Measurements from ENCODE around the gene ODAD2. TPM values are rescaled to one million over a fixed set of nuclear protein-coding genes. Genes with fewer than 3 reads are reported as not detected.

Gene ODAD2
- total and polyA plus RNA-seq, 2 donors (not counting 1 experiment from before 2014, with no cell fraction given): not detected

GRCh38 chr10:28012990-28013515 lies 14.2 kb upstream of the ODAD2 start:
- H3K9me3 Mint-ChIP-seq (ENCODE audit: insufficient read depth): no peaks in the 10 kb centered on the region
- ATAC-seq (ENCODE audit: low read depth): no peak
- H2AFZ ChIP-seq (ENCODE audit: insufficient read depth, low read depth, low read length, poor library complexity, severe bottlenecking): no peak overlapping the region
- no peak overlapping the region for H3K4me2 ChIP-seq (replicated peaks; ENCODE audit: low read depth, low read length, poor library complexity, severe bottlenecking)
- no peak overlapping the region for H3K4me3 ChIP-seq (ENCODE audit: control extremely low read depth in 1 of 5, extremely low read depth in 1 of 5, insufficient read depth in 1 of 5, low read depth in 2 of 5, low read length in 4 of 5)
- H3K27ac ChIP-seq (ENCODE audit: low read length in 2 of 2): no peak overlapping the region
- no peaks in the 10 kb centered on the region for H3K27me3 ChIP-seq (replicated peaks in 1 of 4; ENCODE audit: control extremely low read depth in 1 of 4, control insufficient read depth in 3 of 4, insufficient read depth in 4 of 4, low read length in 3 of 4)
- no peak overlapping the region for H3K9ac ChIP-seq (ENCODE audit: low read length)
- intact Hi-C loops (cut with micrococcal nuclease): no loop called here
- H3K9me3 ChIP-seq (ENCODE audit: control extremely low read depth in 1 of 3, control insufficient read depth in 2 of 3, insufficient read depth in 1 of 3, low read length in 2 of 3): no peaks in the 10 kb centered on the region
- H3K4me3 Mint-ChIP-seq: no peak overlapping the region
- DNase-seq: no peak
- no peaks in the 10 kb centered on the region for H3K36me3 ChIP-seq (replicated peaks in 1 of 2; ENCODE audit: control extremely low read depth in 1 of 2, control insufficient read depth in 1 of 2, extremely low read depth in 1 of 2, insufficient read depth in 2 of 2, low read length in 1 of 2)
- H3K4me1 Mint-ChIP-seq: no peaks in the 10 kb centered on the region
- H4K20me1 ChIP-seq (ENCODE audit: control insufficient read depth, insufficient read depth, low read length, poor library complexity, severe bottlenecking): no peaks in the 10 kb centered on the region
- TF ChIP-seq CTCF (IDR thresholded peaks at IDR 0.05): no peak
- TF ChIP-seq EZH2 (IDR thresholded peaks at IDR 0.05; ENCODE audit: borderline replicate concordance, insufficient read depth, low read depth, low read length, poor library complexity, severe bottlenecking): no peak
- ChIA-PET POLR2A (no interaction called here), CTCF (no interaction called here)
- H3K4me1 ChIP-seq (ENCODE audit: control insufficient read depth in 2 of 2, insufficient read depth in 2 of 2, low read length in 2 of 2): no peaks in the 10 kb centered on the region
- peaks cover 4% of the 10 kb centered on the region for H3K27me3 Mint-ChIP-seq
- no peaks in the 10 kb centered on the region for H3K79me2 ChIP-seq (ENCODE audit: control insufficient read depth, insufficient read depth, low read length)
- no peak overlapping the region for H3K27ac Mint-ChIP-seq
- no CpG with 5 or more reads among the region's 2 CpGs for WGBS (ENCODE audit: insufficient coverage)

GRCh38 chr10:28010821-28011220 lies 11.9 kb upstream of the ODAD2 start:
- Histone ChIP-seq H3K79me2 (ENCODE audit: control insufficient read depth, insufficient read depth, low read length) (no peaks in the 10 kb centered on the region), H3K4me1 (ENCODE audit: control insufficient read depth in 2 of 2, insufficient read depth in 2 of 2, low read length in 2 of 2) (no peaks in the 10 kb centered on the region), H3K4me3 (ENCODE audit: control extremely low read depth in 1 of 5, extremely low read depth in 1 of 5, insufficient read depth in 1 of 5, low read depth in 2 of 5, low read length in 4 of 5) (no peak overlapping the region), H3K9ac (ENCODE audit: low read length) (no peak overlapping the region), H3K27me3 (replicated peaks in 1 of 4; ENCODE audit: control extremely low read depth in 1 of 4, control insufficient read depth in 3 of 4, insufficient read depth in 4 of 4, low read length in 3 of 4) (no peaks in the 10 kb centered on the region), H2AFZ (ENCODE audit: insufficient read depth, low read depth, low read length, poor library complexity, severe bottlenecking) (no peak overlapping the region), H4K20me1 (ENCODE audit: control insufficient read depth, insufficient read depth, low read length, poor library complexity, severe bottlenecking) (no peaks in the 10 kb centered on the region), H3K36me3 (replicated peaks in 1 of 2; ENCODE audit: control extremely low read depth in 1 of 2, control insufficient read depth in 1 of 2, extremely low read depth in 1 of 2, insufficient read depth in 2 of 2, low read length in 1 of 2) (no peaks in the 10 kb centered on the region), H3K27ac (ENCODE audit: low read length in 2 of 2) (no peak overlapping the region), H3K4me2 (replicated peaks; ENCODE audit: low read depth, low read length, poor library complexity, severe bottlenecking) (no peak overlapping the region), H3K9me3 (ENCODE audit: control extremely low read depth in 1 of 3, control insufficient read depth in 2 of 3, insufficient read depth in 1 of 3, low read length in 2 of 3) (no peaks in the 10 kb centered on the region)
- Mint-ChIP-seq H3K9me3 (ENCODE audit: insufficient read depth) (no peaks in the 10 kb centered on the region), H3K27ac (no peak overlapping the region), H3K4me3 (no peak overlapping the region), H3K27me3 (peaks cover 10% of the 10 kb centered on the region), H3K4me1 (no peaks in the 10 kb centered on the region)
- POLR2A ChIA-PET: no interaction called here
- TF ChIP-seq EZH2 (IDR thresholded peaks at IDR 0.05; ENCODE audit: borderline replicate concordance, insufficient read depth, low read depth, low read length, poor library complexity, severe bottlenecking) (no peak), CTCF (IDR thresholded peaks at IDR 0.05) (no peak)
- intact Hi-C loops (cut with micrococcal nuclease): no loop called here
- DNase-seq (no peak), ATAC-seq (ENCODE audit: low read depth) (no peak)
- WGBS (ENCODE audit: insufficient coverage): no CpG with 5 or more reads among the region's 1 CpG
- CTCF ChIA-PET: no interaction called here

Data from B cell (primary cell).